ENCODE results near the gene DISC1.

GRCh38 chr1:231584117-231584516, 42.5 kb upstream of the DISC1 start:
- no peak for TF ChIP-seq POLR2A (IDR thresholded peaks at IDR 0.05)
- TF ChIP-seq, protein P1, sequence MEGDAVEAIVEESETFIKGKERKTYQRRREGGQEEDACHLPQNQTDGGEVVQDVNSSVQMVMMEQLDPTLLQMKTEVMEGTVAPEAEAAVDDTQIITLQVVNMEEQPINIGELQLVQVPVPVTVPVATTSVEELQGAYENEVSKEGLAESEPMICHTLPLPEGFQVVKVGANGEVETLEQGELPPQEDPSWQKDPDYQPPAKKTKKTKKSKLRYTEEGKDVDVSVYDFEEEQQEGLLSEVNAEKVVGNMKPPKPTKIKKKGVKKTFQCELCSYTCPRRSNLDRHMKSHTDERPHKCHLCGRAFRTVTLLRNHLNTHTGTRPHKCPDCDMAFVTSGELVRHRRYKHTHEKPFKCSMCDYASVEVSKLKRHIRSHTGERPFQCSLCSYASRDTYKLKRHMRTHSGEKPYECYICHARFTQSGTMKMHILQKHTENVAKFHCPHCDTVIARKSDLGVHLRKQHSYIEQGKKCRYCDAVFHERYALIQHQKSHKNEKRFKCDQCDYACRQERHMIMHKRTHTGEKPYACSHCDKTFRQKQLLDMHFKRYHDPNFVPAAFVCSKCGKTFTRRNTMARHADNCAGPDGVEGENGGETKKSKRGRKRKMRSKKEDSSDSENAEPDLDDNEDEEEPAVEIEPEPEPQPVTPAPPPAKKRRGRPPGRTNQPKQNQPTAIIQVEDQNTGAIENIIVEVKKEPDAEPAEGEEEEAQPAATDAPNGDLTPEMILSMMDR (IDR thresholded peaks at IDR 0.05), result peak in 3 of 6 experiments; percentile 22 to 35 (median 23)
